Panc1 (cell line): ENCODE measurements around the gene KNSTRN. TPM values are rescaled to one million over a fixed set of nuclear protein-coding genes. Genes with fewer than 3 reads are reported as not detected.

Experiments
- ATAC-seq: fragments of 200-7000 bp; cut with Tn5 transposase; 2 replicates; pipeline ENCODE4 v1.9.1; 2020; ENCODE audit warnings: mild to moderate bottlenecking, moderate library complexity
- BruUV-seq: library from RNA; stranded (reverse); fragments of 400-500 nt; replicated peaks from 2 replicates; lab custom pipeline; 2021; lab: Mats Ljungman, UMichigan
- CTCF ChIA-PET: fragments of 300-600 bp; sonication (Branson Sonifier 250); formaldehyde crosslinking; loops from one replicate; lab custom pipeline; 2022; ENCODE audit warnings: antibody characterized with exemption; lab: Charles Lee
- POLR2A ChIA-PET: fragments of 300-600 bp; sonication (Branson Sonifier 250); formaldehyde crosslinking; loops from one replicate; lab custom pipeline; 2022; ENCODE audit warnings: antibody characterized with exemption; lab: Charles Lee
- DNase-seq: peaks from one replicate; pipeline ENCODE4 v3.0.0-alpha.2; 2010; ENCODE audit warnings: low read depth, low spot score
- H3K27ac ChIP-seq: 2 replicates; pipeline ENCODE4 v1.5.1; 2011; ENCODE audit warnings: mild to moderate bottlenecking, low read length, inconsistent platforms
- H3K27me3 ChIP-seq: fragments of 200-500 bp; sonication (Bioruptor generic); 2 replicates; pipeline ENCODE4 v1.6.0; 2014; ENCODE audit warnings: low read length, inconsistent platforms; ENCODE audit not compliant: control insufficient read depth, insufficient read depth
- H3K36me3 ChIP-seq: fragments of 200-500 bp; sonication (Bioruptor generic); 2 replicates; pipeline ENCODE4 v1.5.1; 2014; ENCODE audit warnings: inconsistent platforms, mild to moderate bottlenecking, low read length, moderate library complexity; ENCODE audit not compliant: control insufficient read depth, insufficient read depth
- H3K4me1 ChIP-seq: 2 replicates; pipeline ENCODE4 v1.5.1; 2011; ENCODE audit warnings: inconsistent platforms, mild to moderate bottlenecking, low read length, moderate library complexity; ENCODE audit not compliant: control insufficient read depth, insufficient read depth
- H3K4me3 ChIP-seq, 2 experiments: 2 replicates each; pipeline ENCODE4 v1.5.1; 2011 to 2012; ENCODE audit warnings: low read depth in 2 of 2, low read length in 2 of 2, mild to moderate bottlenecking in 2 of 2, inconsistent platforms in 1 of 2, moderate library complexity in 1 of 2
- H3K9me3 ChIP-seq: fragments of 200-500 bp; sonication (Bioruptor generic); 2 replicates; pipeline ENCODE4 v1.5.1; 2014; ENCODE audit warnings: low read depth, mild to moderate bottlenecking, inconsistent platforms, low read length, moderate library complexity; ENCODE audit not compliant: control insufficient read depth, insufficient read depth
- CTCF ChIP-seq: fragments of 450-650 bp; IDR thresholded peaks from 2 replicates; pipeline ENCODE4 v1.5.1; 2017; ENCODE audit warnings: mild to moderate bottlenecking
- POLR2AphosphoS5 ChIP-seq: IDR thresholded peaks from 2 replicates; pipeline ENCODE4 v1.6.1; 2012; ENCODE audit warnings: mild to moderate bottlenecking, low read depth, low read length, moderate library complexity
- SIN3A ChIP-seq: IDR thresholded peaks from 2 replicates; pipeline ENCODE4 v1.6.1; 2012; ENCODE audit warnings: low read depth, mild to moderate bottlenecking, low read length, moderate library complexity, borderline replicate concordance; ENCODE audit not compliant: insufficient read depth
- TCF7L2 ChIP-seq: IDR thresholded peaks from 2 replicates; pipeline ENCODE4 v1.6.1; 2011; ENCODE audit warnings: mild to moderate bottlenecking, low read depth, low read length, inconsistent platforms
- in situ Hi-C: cut with HindIII; loops from 2 replicates; pipeline ENCODE4 v1.10.0; 2016; ENCODE audit warnings: low sequenced_read_pairs, low pct_unique_long_range_greater_than_20kb
- intact Hi-C: fragments of 100-400 bp; cut with micrococcal nuclease; formaldehyde crosslinking; loops from one replicate; pipeline ENCODE4 v1.10.0; 2022; ENCODE audit not compliant: unreplicated experiment
- total RNA-seq: library from RNA; stranded (reverse); gene quantifications from one replicate; pipeline ENCODE4 v1.2.1, GENCODE V29; 2021; ENCODE audit not compliant: unreplicated experiment
- TF ChIP-seq, protein P1 (sequence below), 2 experiments: IDR thresholded peaks; 2 replicates each; pipeline ENCODE4 v1.6.1; 2011 to 2012; ENCODE audit warnings: low read depth in 2 of 2, control low read depth in 1 of 2, low read length in 1 of 2, mild to moderate bottlenecking in 1 of 2, moderate library complexity in 1 of 2; ENCODE audit not compliant: insufficient read depth in 1 of 2

KNSTRN gene
- total RNA-seq, 1 experiment from 2014 or later: 74.6 TPM

- ChIA-PET POLR2A (no interaction called here), CTCF (no interaction called here)
- ATAC-seq (no peak), DNase-seq (no peak)
- no peak overlapping the region for H3K27ac ChIP-seq
- no peak overlapping the region for H3K4me3 ChIP-seq
- no peaks in the 10 kb centered on the region for H3K9me3 ChIP-seq
- BruUV-seq: no TSS peak
- peaks cover 17% of the 10 kb centered on the region; the same call in 1 of the 2 replicates for H3K4me1 ChIP-seq
- H3K36me3 ChIP-seq: peaks cover 5% of the 10 kb centered on the region; the same call in 1 of the 2 replicates
- no peaks in the 10 kb centered on the region for H3K27me3 ChIP-seq
- in situ Hi-C loops: no loop called here
- intact Hi-C loops: no loop called here
- TF ChIP-seq, protein P1, sequence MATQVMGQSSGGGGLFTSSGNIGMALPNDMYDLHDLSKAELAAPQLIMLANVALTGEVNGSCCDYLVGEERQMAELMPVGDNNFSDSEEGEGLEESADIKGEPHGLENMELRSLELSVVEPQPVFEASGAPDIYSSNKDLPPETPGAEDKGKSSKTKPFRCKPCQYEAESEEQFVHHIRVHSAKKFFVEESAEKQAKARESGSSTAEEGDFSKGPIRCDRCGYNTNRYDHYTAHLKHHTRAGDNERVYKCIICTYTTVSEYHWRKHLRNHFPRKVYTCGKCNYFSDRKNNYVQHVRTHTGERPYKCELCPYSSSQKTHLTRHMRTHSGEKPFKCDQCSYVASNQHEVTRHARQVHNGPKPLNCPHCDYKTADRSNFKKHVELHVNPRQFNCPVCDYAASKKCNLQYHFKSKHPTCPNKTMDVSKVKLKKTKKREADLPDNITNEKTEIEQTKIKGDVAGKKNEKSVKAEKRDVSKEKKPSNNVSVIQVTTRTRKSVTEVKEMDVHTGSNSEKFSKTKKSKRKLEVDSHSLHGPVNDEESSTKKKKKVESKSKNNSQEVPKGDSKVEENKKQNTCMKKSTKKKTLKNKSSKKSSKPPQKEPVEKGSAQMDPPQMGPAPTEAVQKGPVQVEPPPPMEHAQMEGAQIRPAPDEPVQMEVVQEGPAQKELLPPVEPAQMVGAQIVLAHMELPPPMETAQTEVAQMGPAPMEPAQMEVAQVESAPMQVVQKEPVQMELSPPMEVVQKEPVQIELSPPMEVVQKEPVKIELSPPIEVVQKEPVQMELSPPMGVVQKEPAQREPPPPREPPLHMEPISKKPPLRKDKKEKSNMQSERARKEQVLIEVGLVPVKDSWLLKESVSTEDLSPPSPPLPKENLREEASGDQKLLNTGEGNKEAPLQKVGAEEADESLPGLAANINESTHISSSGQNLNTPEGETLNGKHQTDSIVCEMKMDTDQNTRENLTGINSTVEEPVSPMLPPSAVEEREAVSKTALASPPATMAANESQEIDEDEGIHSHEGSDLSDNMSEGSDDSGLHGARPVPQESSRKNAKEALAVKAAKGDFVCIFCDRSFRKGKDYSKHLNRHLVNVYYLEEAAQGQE (IDR thresholded peaks at IDR 0.05; ENCODE audit: insufficient read depth in 1 of 2, low read depth in 2 of 2, low read length in 1 of 2): no peak
- TF ChIP-seq SIN3A (no peak), TCF7L2 (no peak), CTCF (no peak), POLR2AphosphoS5 (no peak)
Observed at GRCh38 chr15:40380636-40381035, 1.9 kb upstream of the KNSTRN start.

GRCh38 chr15:40381818-40382529 is 547 bp upstream of the KNSTRN start:
- Histone ChIP-seq H3K27me3 (no peaks in the 10 kb centered on the region), H3K9me3 (no peaks in the 10 kb centered on the region), H3K4me1 (peaks cover 17% of the 10 kb centered on the region; the same call in 1 of the 2 replicates), H3K4me3 (no peak overlapping the region), H3K36me3 (peaks cover 15% of the 10 kb centered on the region), H3K27ac (peak overlapping the region; percentile 91)
- POLR2A ChIA-PET: no interaction called here
- in situ Hi-C loops (no loop called here), intact Hi-C loops (no loop called here)
- DNase-seq (no peak), ATAC-seq (no peak)
- no peak for TF ChIP-seq SIN3A
- TF ChIP-seq TCF7L2: no peak
- TF ChIP-seq POLR2AphosphoS5: no peak
- TF ChIP-seq CTCF: no peak
- TF ChIP-seq, protein P1 (IDR thresholded peaks at IDR 0.05; ENCODE audit: insufficient read depth in 1 of 2, low read depth in 2 of 2, low read length in 1 of 2): no peak
- CTCF ChIA-PET: interaction anchor here (0.7 kb wide), 1 partner anchor 42 kb away, joined by 3 read pairs; no protein-coding TSS in a partner anchor
- BruUV-seq: no TSS peak
